Stomach (tissue), 4 donors: Measurements from ENCODE around the gene OTUD7B.

Experiments used
- EP300 ChIP-seq: sonication (generic); formaldehyde crosslinking; IDR thresholded peaks from one replicate; pipeline ENCODE4 v1.6.1; 2017; ENCODE audit warnings: antibody characterized with exemption
- POLR2A ChIP-seq, 4 donors: fragments of 450-650 bp; IDR thresholded peaks; one replicate each; pipeline ENCODE4 v1.6.1; 2016; ENCODE audit warnings: antibody characterized with exemption in 4 of 4, control low read depth in 2 of 4, mild to moderate bottlenecking in 1 of 4, moderate library complexity in 1 of 4
- POLR2AphosphoS5 ChIP-seq, 3 donors: sonication (generic); formaldehyde crosslinking; IDR thresholded peaks; one replicate each; pipeline ENCODE4 v1.6.1; 2016; ENCODE audit warnings: antibody characterized with exemption in 3 of 3
- TF ChIP-seq, protein P1 (sequence below), 7 experiments: fragments of 450-650 bp in 4 of 7; fragments of 200-600 bp in 3 of 7; sonication (generic) in 3 of 7; IDR thresholded peaks; one replicate each; pipeline ENCODE4 v1.5.1; 2016 to 2019; ENCODE audit warnings: antibody characterized with exemption in 7 of 7, control low read depth in 2 of 7, mild to moderate bottlenecking in 1 of 7

DNA sequence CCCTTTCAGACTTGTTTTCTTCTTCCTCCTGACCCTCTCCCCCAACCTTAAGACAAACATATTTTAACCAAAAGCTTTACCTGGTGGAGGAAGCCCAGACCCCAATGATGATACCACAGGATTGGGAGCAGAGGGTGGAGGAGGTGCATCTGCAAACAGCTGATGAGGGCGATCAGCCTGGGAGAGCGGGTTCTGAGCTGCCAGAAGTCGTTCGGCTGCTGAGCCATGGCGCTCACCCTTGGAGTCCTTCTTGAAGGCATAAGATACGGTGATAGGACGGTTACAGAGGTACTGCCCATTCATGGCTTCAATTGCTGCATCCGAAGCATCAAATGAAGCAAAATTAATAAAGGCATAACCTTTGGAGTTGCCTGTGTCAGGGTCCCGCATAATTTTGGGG lies 84.2 kb downstream of the OTUD7B start:
- TF ChIP-seq POLR2A (IDR thresholded peaks at IDR 0.05) (no peak), POLR2AphosphoS5 (IDR thresholded peaks at IDR 0.05) (no peak), EP300 (no peak)
- TF ChIP-seq, protein P1, sequence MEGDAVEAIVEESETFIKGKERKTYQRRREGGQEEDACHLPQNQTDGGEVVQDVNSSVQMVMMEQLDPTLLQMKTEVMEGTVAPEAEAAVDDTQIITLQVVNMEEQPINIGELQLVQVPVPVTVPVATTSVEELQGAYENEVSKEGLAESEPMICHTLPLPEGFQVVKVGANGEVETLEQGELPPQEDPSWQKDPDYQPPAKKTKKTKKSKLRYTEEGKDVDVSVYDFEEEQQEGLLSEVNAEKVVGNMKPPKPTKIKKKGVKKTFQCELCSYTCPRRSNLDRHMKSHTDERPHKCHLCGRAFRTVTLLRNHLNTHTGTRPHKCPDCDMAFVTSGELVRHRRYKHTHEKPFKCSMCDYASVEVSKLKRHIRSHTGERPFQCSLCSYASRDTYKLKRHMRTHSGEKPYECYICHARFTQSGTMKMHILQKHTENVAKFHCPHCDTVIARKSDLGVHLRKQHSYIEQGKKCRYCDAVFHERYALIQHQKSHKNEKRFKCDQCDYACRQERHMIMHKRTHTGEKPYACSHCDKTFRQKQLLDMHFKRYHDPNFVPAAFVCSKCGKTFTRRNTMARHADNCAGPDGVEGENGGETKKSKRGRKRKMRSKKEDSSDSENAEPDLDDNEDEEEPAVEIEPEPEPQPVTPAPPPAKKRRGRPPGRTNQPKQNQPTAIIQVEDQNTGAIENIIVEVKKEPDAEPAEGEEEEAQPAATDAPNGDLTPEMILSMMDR (IDR thresholded peaks at IDR 0.05) = no peak
